Stimulated activated CD8-positive, alpha-beta memory T cell treated with anti-CD3 and anti-CD28 coated beads, Interleukin-12 subunit alpha, Interleukin-12 subunit beta, amount 100 ng/mL, for 24 hours (primary cell): ENCODE measurements around the gene SFRP5.

Source experiments
- DNase-seq: peaks from one replicate; pipeline ENCODE4 v3.0.0-alpha.2; 2020; ENCODE audit errors: extremely low read depth

Gene SFRP5, protein sequence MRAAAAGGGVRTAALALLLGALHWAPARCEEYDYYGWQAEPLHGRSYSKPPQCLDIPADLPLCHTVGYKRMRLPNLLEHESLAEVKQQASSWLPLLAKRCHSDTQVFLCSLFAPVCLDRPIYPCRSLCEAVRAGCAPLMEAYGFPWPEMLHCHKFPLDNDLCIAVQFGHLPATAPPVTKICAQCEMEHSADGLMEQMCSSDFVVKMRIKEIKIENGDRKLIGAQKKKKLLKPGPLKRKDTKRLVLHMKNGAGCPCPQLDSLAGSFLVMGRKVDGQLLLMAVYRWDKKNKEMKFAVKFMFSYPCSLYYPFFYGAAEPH

DNA sequence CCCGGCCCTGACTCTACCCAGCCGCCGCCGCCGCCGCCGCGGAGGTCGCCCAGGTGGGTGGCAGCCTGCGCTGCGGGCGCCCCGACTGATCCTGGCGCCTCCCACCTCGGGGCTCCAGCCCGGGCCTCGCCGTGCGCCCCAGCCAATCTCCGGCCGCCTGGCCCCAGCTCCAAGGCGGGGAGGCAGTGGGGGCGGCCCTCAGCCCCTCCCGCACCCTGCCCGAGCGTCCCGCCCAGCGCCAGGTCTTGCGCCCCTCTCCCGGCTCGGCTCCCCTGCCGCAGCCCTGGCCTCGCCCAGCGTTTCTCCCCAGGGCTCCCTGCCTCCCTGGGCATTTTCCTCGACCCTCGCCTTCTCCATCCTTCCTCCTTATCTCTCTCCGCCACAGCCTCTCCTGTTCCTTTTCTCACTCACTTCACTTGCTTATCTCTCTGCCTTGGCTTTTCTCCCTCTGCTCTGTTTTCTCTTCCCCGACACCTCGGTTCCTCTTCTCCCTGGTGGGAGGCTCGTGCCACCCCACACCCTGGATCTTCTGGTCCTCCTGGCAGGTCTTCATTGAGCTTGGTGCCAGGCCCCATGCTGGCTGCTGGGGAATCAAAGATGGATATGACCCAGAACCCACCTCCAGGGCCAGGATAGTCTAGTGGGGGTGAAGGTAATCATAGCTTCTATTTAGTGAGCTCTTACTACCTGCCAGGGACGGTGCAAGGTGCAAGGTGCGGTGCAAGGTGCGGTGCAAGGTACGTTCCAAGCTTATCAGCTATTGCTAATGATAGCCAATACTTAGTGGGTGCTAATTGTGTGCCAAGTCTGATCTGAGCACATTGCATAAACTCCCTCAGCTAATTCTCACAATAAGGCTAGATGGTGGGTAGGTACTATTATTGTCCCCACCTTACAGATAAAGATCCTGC, at the start of gene SFRP5:
TSS of gene SFRP5 (minus strand) at position 87 of the 911 bp plus-strand sequence. CDS start 166 bp downstream, outside the sequence.
- DNase-seq, result no peak

DNA sequence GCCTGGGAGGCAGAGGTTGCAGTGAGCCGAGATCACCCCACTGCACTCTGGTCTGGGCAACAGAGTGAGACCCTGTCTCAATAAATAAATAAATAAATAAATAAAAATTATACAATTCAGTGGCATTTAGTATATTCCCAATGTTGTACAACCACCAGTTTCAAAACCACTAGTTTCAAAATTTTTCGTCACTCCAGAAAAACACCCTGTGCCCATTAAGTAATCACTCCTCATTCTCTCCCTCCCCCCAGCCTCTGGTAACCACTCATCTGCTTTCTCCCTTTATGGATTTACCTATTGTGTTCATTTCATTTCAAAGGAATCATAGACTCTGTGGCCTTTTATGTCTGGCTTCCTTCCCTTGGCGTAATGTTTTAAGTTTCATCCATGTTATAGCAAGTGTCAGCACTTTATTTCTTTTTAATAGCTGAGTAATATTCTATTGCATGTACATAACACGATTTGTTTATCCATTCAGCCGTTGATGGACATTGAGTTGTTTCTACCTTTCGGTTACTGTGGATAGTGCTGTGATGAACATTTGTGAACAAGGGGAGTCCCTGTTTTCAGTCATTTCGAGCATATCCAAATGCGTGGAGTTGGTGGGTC, 48.4 kb upstream of the SFRP5 start:
- no peak for DNase-seq

DNA sequence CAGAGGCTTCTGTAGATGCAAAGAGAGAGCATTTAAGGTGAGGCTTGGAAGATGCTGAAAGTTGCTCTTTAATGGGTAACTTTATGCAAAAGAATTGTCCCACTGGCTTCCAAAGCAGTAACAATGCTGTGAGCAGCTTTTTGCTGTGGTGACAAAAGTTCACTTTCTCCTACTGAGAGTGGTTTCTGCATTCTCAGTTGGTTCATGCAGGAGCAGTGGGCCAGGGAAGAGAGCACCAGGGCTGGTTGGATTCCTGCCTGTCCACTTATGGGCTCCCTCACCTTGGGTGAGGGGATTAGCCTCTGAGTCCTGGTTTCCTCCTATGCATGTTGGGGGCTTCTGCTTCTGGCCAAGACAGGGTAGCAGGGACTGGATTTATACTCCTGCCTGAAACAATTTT, 46.8 kb upstream of the SFRP5 start:
- no peak for DNase-seq

DNA sequence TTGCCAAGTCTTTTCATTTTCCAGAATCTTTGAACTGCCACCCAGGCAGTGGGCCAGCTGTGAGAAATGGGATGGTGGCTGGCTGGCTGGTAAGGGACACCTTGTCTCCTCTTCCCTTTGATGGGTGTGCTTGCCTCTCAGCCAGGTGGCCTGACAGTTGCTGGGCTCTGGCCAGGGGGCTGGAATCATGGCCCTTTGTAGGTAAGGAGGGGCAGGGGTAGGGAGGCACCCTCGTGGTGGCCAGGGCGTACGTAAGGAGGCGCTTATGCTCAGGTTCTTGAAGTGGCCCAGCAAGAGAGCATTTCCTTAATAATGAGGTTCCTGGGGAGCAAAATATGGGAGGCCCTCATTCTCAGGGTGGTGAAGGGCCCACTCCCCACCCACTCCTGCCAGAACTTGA, 44.8 kb upstream of the SFRP5 start:
- DNase-seq, result no peak

DNA sequence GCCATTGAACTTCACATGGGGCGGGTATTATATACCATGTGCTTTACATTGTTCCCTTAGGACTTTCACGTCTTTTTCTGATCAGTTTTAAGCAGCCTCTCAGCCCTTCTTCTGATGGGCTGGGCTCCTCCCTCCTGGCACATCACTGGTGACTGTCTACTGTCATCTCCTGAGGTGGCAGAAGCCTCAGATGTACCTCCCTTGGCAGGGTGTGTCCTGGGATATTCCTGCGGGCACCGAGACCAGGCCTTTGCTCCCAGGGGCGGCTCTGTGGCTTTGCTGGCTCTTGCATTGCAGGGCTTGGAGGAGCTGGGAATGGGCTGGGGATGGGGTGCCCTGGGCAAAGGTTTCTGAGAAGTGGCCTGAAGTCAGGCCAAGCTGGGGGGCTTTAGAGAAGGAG, 43.2 kb upstream of the SFRP5 start:
- DNase-seq, result no peak

DNA sequence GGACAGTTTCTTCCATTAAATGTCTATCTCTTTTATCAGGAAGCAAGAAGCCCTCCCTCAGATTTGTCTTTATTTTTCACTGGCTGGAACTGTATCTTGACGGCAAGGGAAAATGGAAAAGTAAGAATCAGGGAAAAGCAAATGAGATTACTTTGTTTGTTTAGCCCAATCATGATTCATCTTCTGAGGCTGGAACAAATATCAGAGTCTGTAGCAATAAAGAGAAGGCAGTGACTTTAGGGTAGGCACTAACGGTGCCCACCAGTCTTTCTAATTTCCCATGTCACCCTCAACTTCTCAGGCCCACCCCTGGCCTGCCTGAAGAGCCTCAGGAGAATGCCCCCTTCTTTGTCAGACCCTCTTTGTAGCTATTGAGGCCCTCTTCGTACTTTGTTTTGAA, 41.5 kb upstream of the SFRP5 start:
- no peak for DNase-seq

DNA sequence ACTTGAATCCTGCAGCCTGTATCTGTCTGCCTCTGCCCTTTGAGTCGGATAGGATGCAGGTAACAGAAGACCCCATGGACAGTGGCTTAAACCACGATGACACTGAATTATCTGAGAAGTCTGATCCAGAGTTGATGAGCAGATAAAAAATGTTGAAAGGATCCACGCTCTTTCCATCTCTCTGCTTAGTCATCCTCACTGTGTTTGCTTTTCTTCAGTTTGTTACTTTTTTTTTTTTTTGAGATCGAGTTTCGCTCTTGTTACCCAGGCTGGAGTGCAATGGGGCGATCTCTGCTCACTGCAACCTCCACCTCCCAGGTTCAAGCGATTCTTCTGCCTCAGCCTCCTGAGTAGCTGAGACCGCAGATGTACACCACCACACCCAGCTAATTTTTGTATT, 40.9 kb upstream of the SFRP5 start:
- no peak for DNase-seq

DNA sequence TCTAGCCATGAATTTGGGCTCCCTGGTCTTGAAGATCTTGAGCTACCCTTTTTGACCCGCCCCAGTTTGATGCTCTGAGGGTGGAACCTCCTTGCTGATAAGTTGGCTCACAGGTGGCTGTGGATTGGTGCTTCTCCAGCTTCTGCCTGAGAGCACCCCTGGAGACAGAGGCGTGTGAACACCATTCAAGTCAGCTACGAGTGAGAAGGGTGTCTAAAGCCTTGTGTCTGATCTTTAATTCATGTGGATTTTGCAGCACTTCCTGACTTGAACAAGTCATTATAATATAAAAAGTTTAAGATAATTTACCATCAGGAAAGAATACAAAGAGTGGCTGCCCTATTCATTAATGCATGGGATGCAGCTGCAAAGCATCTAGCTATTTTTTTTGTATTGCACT, 40.2 kb upstream of the SFRP5 start:
- no peak for DNase-seq

DNA sequence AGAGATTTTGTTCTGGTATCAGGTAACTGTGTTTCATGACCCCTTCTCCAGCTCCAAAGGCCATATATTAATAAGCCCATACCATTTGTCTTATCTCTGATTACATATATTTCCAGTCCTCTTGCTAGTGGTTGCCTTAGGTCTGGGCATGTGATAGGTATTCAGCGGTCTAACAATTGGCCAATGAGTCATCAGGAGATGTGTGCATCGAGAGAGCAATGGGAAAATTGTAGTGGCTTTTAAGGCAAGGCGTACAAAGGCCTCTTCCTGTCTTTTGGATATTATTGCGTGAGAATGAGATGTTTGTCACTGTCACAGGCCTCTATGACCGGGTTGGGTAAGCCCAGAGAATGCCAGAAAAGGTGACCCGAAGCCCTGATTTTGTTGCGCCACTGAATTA, 38.6 kb upstream of the SFRP5 start:
- DNase-seq, result no peak

DNA sequence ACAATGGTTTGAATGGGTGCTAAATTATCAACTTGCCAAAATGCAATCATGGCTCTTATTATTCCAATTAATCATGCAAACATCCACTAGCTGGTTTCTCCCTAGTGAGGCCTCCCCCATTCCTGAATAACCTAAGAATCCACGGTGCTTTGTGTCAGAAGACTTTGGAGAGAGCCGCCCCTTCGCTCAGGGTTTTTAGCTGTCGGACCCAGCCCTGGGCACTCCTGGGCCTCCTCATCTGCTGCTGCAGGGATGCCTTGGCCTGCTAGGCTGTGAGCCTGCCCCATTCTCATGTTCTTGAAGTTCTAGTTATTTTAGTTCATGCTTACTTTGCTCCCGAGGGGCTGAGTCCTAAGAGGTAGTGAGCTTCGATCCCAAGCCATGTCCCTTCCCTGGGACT, 34.1 kb upstream of the SFRP5 start:
- no peak for DNase-seq

DNA sequence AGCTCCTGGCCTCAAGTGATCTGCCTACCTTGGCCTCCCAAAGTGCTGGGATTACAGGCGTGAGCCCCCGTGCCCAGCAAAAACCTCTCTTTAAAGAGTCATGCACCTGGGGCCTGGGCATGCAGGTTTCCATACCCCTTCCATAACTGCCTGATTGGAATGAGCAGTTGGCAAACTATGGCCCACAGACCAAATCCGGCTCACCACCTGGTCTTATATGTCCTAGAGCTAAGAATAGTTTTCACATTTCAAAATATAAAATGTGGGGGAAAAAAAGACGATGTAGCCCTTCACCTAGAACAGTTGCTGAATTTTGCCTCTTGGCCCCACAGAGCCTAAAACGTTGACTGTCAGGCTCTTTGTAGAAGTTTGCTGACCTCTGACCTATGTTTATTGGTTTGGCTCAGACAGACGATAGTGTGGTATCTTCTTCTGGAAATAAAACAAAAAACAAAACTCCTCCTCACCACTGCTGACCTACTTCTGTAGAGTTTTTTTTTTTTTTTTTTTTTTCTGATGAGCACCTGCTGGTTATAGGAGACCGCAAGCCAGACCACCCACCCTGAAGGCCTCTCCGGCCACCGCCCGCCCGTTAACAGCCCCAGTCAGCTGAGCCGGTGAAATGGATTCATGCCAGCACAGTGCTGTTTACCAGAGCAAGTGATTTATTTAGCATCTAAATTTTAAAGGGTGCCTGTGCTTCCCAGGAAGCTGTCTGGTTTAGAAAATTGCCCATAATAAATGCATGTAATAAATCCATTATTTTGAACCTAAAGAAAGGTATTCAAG, 33.5 kb upstream of the SFRP5 start:
- no peak for DNase-seq

DNA sequence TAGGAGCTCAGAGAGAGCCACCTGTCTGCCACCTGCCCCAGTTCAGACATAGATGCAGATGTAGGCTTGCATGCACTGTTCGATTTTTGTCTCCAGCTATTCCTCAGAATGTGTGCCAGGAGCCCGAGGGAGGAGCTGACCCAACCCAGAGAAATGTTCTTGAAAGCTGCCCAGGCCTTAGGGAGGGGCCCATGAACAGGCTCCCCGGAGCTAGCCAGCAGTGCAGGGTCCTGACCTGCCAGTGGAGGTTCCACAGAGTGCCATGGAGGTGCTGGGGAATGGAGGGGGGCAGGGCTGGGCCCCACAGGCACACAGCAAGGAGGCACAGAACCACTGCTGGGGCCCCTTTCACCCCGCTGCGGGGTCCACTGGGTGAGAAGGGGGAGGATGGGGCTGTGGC, 29.6 kb upstream of the SFRP5 start:
- no peak for DNase-seq

DNA sequence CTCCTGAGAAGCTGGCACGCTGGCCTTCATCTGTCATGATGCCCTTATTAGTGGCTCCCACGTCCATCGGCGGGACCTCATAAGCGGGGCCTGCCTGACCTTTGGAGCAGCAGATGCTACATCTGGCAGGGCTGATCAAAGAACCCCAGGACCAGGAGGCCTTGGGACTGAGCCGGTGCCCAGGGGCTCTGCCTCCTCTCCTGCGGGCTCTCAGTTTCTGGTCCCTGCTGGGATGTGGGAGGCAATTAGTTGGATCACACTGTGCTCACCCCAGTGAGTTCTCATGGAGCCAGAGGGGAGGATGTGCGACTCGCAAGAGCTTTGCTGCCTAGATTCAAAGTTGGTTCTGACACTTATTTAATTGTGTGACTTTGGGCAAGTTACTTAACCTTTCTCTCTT, 28.7 kb upstream of the SFRP5 start:
- DNase-seq, result no peak

DNA sequence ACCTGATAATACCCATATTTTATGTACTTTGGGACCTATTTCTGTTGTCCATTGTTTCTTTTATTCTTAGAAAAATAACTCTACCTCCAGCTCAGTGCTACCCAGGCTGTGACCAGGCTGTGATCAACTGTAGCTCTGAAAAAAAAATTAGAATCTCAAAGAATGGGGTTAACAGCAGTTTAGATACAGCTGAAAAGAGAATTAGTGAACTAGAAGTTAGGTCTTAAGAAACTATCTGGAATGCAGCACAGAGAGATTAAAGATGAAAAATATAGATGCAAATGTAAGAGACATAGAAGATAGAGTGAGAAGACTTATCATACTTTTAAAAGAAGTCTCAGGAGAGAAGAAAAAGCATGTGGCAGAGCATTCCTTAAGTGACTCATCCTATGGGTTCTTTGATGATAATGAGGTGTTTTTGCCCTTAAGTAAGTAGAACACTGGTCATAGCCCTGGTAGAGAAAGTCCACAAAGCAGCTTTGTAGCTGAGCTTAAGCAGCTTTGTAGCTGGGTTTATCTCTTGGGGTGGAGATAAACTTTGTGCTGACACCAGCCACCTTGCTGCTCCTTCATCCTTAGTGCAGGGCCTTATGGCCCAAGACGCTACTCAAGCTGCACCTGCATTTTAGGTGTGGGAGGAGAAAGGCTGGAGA, 27.3 kb upstream of the SFRP5 start:
- no peak for DNase-seq

DNA sequence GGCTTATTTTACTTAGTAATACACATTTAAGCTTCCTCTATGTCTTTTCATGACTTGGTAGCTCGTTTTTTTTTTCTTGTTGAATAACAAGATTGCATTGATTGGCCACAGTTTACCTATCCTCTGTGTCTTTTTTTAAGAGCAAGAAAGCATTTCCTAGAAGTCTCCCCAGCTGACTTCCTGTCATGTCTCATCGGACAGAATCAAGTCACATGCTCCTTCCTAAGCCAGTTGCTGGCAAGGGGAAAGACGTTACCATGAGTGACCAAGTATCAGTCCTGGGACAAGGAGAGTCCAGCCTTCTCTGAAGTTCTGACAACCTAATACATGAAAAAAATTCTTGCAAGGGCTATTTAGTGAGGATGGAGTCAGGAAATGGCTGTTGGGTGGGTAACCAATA, 24.9 kb upstream of the SFRP5 start:
- no peak for DNase-seq

DNA sequence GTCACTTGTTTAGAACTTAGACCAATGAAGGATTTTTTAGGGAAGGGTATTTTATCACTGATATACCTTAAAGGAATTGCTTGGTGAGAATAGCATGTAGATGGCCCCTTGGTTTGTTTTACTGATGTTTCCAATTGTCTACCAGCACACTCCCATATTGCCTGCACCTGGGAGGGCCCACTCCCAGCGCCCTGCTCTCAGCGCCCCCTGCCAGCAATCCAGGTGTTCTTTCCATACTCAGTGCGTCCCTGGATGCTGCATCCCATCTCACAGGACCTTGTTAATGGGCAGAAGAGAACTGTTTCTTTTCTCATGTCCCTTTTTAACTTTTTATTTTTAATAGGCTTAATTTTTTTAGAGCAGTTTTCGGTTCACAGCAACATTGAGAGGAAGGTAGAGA, 24.1 kb upstream of the SFRP5 start:
- DNase-seq, result no peak

DNA sequence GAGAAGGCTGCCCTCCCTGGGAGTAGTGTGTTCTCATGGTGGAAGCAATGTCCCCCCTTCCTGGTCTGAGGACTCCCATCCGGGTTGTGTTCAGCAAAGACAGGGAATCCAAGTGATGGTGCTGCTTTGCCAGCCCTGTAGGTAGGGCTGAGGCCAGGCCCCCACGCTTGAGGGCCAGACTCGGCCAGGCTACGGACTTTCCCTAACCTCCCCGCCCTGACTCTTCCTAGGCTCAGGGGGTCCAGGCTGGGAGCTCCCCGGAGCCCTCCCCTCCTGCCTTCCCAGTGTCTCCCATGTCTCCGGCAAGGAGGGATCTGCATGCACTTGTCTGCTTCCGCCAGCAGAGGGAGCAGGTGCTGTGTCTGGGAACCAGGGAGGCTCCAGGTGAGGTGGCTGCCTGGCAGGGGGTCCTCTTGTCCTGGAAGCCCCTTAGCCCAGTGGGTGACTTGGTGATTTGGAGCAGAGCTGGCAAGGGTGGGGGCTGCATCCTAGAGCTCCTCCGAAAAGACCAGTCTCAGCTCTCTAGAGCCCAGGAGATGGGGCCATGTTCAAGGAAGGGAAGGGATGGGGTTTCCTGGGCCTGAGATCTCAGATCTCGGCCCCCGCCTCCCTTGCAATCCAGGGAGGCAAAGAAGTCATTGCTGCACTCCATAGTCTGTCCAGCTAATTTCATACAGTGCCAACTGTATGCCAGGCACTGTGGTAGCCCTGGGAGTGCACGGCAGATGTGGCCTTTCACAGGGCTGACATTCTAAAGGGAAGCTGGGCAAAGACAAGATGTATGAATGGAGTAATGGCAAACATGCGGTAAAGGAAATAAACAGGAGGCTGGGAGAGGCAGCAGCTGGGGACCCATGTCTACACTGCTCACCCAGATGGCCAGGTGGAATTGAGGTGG, 20.3 kb upstream of the SFRP5 start:
- DNase-seq, result peak; percentile 32

DNA sequence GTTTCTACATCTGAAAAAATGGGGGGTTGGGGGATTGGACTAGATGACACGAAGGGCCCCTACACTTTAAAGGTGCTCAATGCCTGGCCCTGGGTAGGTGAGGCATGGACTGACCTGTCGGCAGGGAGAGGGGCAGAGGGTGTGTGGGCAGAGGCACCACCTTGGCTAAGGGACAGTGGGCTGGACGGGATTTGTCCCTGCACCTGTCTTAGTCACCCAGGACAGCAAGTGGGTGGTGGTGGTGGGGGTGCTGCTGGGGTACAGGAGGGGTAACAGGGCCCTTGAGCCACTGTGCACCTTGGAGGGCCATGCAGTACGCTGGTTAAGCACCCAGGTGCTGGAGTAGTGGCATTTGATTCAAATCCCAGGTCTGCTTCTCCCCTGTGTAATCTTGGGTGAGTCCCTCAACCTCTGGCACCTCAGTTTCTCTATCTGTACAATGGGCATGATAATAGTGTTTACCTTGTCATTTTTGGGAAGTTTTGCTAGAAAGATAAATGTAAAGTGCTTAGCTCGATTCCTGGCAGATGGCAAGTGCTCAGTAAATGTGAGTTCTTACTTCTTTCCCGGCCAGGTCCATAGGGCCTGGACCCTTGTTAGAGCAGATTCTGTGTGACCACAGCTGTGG, 18.1 kb upstream of the SFRP5 start:
- no peak for DNase-seq

DNA sequence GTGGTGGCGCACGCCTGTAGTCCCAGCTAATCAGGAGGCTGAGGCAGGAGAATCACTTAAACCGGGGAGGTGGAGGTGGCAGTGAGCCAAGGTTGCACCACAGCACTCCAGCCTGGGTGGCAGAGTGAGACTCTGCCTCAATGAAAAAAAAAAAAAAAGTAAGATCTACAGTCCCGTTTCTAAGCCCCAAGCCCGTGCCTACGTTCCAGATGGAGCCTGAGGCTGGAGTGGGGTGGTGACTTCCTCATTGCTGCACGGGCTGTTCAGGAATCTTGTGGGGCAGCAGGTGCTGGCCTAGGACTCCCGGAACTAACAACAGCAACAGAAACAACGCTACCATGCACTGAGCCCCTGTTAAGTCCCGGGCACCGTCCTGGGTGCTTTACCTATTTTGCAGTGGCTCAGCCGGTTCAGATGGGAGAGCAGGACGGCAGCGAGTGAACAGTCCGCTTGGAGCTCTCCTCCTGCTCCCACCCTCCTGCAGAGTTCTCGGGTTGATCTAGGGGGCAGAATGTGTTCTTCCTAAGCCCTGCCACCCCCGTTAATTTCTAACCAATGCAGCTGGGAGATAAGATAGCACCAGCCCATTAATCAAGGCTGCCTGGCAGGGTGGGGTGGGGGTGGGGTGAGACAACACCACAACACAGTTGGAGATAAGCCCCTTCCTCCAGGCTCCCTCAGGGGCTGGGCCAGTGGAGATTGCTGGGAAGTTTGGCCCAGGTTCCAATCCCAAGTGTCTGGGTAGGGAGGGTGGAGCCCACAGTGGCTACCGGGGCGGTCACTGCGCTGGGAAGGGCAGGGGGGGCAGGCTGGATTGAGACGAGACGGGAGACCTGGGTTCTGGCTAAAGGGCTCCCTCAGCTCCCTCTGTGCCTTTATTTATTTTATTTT, 17.0 kb upstream of the SFRP5 start:
- no peak for DNase-seq
